ENCODE data around the gene NTN3. TPM values are rescaled to one million over a fixed set of nuclear protein-coding genes. Genes with fewer than 3 reads are reported as not detected.

Gene NTN3
- total and polyA plus RNA-seq, 2 of the 4 experiments (the other 2 are of a cell fraction): 0.18 to 0.38 TPM

DNA sequence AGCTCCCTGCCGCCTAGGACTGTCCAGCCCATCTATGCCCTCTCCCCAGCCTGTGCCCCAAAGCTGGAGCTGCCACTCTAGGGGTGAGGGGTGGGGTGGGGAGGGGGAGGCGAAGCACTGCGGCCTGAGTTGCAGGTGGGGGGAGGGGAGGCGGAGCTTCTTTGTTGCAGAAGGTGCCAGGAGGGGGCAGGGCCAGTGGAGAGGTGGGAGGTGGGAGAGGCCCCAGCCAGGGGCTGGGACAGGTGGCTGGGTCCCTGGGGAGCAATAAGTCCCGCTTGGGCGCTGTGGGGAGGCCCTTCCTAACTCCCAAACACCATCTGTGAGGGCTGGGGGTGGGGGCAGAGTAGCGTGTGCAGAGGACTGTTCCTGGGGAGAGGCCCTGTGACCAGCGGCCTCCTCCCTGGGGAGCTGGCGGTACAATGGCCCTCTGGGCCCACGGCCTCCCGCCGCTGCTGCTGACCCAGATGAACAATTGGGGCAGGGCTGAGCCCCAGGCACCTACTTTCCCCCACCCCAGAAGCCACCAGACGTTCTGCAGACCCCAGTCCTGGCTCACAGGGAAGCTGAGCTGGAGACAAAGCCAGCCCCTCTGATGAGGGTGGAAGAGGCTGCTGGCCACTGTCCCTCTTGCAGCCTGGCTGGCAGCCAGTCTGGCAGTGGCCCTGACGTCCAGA is 2.2 kb upstream of the NTN3 start:
- intact Hi-C loops (cut with micrococcal nuclease) (no loop called here), in situ Hi-C loops (cut with MboI; ENCODE audit: low sequenced_read_pairs) (no loop called here), dilution Hi-C loops (cut with HindIII; ENCODE audit: low sequenced_read_pairs, unreplicated experiment) (no loop called here)
- ChIA-PET CTCF (interaction anchor here (1.2 kb wide), 1 partner anchor 33 kb away, joined by 4 read pairs; no protein-coding TSS in a partner anchor), POLR2A (ENCODE audit: unreplicated experiment) (no interaction called here)
- Histone ChIP-seq H4K5ac (ENCODE audit: low read depth, low read length) (no peak overlapping the region), H3K36me3 (ENCODE audit: control insufficient read depth, insufficient read depth, low read length) (no peaks in the 10 kb centered on the region), H2AK9ac (replicated peaks; ENCODE audit: low read depth, low read length, poor library complexity) (peak overlapping the region; percentile 97), H2BK15ac (ENCODE audit: low read depth, low read length) (no peak overlapping the region), H2AFZ (replicated peaks; ENCODE audit: low read length, poor library complexity) (peak overlapping the region; percentile 95), H2BK5ac (ENCODE audit: low read depth, low read length, poor library complexity, severe bottlenecking) (no peak overlapping the region), H3K14ac (replicated peaks; ENCODE audit: low read depth, low read length) (no peak overlapping the region), H4K8ac (ENCODE audit: low read depth in 2 of 2, low read length in 2 of 2) (no peak overlapping the region), H2AK5ac (ENCODE audit: low read depth, low read length) (peak overlapping the region; percentile 49; the same call in 1 of the 2 replicates), H3K79me1 (ENCODE audit: low read depth in 1 of 2, low read length in 2 of 2) (peaks cover 5 to 15% of the 10 kb centered on the region in 2 experiments; a peak in 1 of 4 replicates), H3K18ac (ENCODE audit: low read depth, low read length) (no peak overlapping the region), H3K4me3 (ENCODE audit: insufficient read depth, low read depth, low read length) (no peak overlapping the region), H3K23ac (ENCODE audit: low read depth, low read length) (no peak overlapping the region), H3K9me3 (ENCODE audit: control insufficient read depth, insufficient read depth, low read length) (no peaks in the 10 kb centered on the region), H3K27me3 (ENCODE audit: control insufficient read depth, insufficient read depth, low read length) (no peaks in the 10 kb centered on the region; the same call in 1 of the 2 replicates), H2BK20ac (ENCODE audit: low read depth, low read length) (no peak overlapping the region), H3K56ac (ENCODE audit: extremely low read depth, insufficient read depth, low read length) (no peak overlapping the region), H3K4me2 (ENCODE audit: low read depth, low read length) (peak overlapping the region; percentile 92), H2BK120ac (ENCODE audit: low read depth, low read length) (no peak overlapping the region), H3K4ac (ENCODE audit: low read depth, low read length) (no peak overlapping the region), H4K20me1 (ENCODE audit: insufficient read depth, low read length) (0 out of 2 replicates have a peak, but pooled peaks cover 5% of the 10 kb centered on the region), H4K91ac (ENCODE audit: insufficient read depth, low read depth, low read length) (no peak overlapping the region), H3K27ac (ENCODE audit: insufficient read depth, low read length) (no peak overlapping the region), H3K9ac (ENCODE audit: low read depth, low read length) (no peak overlapping the region), H3K9me1 (ENCODE audit: insufficient read depth, low read length) (peaks cover 8% of the 10 kb centered on the region), H3K4me1 (ENCODE audit: control insufficient read depth, insufficient read depth, low read length) (peaks cover 20% of the 10 kb centered on the region)
- WGBS, 2 experiments (ENCODE audit: extremely low coverage in 2 of 2, insufficient read length in 1 of 2): 36% methylated on average over 6 of the region's 14 CpGs; no CpG with 5 or more reads in 1 of the 2 experiments
- DNase-seq (no peak), ATAC-seq (ENCODE audit: low read depth) (no peak)
- TF ChIP-seq, protein P1, sequence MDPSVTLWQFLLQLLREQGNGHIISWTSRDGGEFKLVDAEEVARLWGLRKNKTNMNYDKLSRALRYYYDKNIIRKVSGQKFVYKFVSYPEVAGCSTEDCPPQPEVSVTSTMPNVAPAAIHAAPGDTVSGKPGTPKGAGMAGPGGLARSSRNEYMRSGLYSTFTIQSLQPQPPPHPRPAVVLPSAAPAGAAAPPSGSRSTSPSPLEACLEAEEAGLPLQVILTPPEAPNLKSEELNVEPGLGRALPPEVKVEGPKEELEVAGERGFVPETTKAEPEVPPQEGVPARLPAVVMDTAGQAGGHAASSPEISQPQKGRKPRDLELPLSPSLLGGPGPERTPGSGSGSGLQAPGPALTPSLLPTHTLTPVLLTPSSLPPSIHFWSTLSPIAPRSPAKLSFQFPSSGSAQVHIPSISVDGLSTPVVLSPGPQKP (IDR thresholded peaks at IDR 0.05; ENCODE audit: borderline replicate concordance, low read depth, low read length): no peak
- TF ChIP-seq, protein P2, sequence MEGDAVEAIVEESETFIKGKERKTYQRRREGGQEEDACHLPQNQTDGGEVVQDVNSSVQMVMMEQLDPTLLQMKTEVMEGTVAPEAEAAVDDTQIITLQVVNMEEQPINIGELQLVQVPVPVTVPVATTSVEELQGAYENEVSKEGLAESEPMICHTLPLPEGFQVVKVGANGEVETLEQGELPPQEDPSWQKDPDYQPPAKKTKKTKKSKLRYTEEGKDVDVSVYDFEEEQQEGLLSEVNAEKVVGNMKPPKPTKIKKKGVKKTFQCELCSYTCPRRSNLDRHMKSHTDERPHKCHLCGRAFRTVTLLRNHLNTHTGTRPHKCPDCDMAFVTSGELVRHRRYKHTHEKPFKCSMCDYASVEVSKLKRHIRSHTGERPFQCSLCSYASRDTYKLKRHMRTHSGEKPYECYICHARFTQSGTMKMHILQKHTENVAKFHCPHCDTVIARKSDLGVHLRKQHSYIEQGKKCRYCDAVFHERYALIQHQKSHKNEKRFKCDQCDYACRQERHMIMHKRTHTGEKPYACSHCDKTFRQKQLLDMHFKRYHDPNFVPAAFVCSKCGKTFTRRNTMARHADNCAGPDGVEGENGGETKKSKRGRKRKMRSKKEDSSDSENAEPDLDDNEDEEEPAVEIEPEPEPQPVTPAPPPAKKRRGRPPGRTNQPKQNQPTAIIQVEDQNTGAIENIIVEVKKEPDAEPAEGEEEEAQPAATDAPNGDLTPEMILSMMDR (conservative IDR thresholded peaks at IDR 0.05; ENCODE audit: low read depth, low read length): no peak
- TF ChIP-seq MAFK (IDR thresholded peaks at IDR 0.05; ENCODE audit: low read depth, low read length) (no peak), RFX5 (IDR thresholded peaks at IDR 0.05; ENCODE audit: low read depth, low read length) (no peak), CHD1 (IDR thresholded peaks at IDR 0.05; ENCODE audit: low read depth, low read length) (no peak), MXI1 (IDR thresholded peaks at IDR 0.05; ENCODE audit: borderline replicate concordance, low read depth, low read length) (no peak), RAD21 (IDR thresholded peaks at IDR 0.05; ENCODE audit: low read length) (no peak), SMC3 (IDR thresholded peaks at IDR 0.05; ENCODE audit: low read depth, low read length) (no peak), POLR2A (IDR thresholded peaks at IDR 0.05; ENCODE audit: low read depth, low read length) (no peak), CEBPB (IDR thresholded peaks at IDR 0.05; ENCODE audit: low read depth, low read length) (no peak), RCOR1 (IDR thresholded peaks at IDR 0.05; ENCODE audit: insufficient replicate concordance, low read length) (no peak), BHLHE40 (IDR thresholded peaks at IDR 0.05; ENCODE audit: low read depth, low read length) (no peak), MAZ (IDR thresholded peaks at IDR 0.05; ENCODE audit: borderline replicate concordance, low read depth, low read length) (no peak), FOS (IDR thresholded peaks at IDR 0.05; ENCODE audit: low read depth, low read length) (no peak), NFE2L2 (IDR thresholded peaks at IDR 0.05; ENCODE audit: low read depth, low read length) (no peak)
- TF ChIP-seq, protein P3, sequence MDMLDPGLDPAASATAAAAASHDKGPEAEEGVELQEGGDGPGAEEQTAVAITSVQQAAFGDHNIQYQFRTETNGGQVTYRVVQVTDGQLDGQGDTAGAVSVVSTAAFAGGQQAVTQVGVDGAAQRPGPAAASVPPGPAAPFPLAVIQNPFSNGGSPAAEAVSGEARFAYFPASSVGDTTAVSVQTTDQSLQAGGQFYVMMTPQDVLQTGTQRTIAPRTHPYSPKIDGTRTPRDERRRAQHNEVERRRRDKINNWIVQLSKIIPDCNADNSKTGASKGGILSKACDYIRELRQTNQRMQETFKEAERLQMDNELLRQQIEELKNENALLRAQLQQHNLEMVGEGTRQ (IDR thresholded peaks at IDR 0.05; ENCODE audit: low read depth, low read length): no peak
- no TSS peak for BruUV-seq (replicated peaks)

Data from IMR-90 (cell line).